ENCODE results near the gene TBCA. TPM values are rescaled to one million over a fixed set of nuclear protein-coding genes. Genes with fewer than 3 reads are reported as not detected.

The TBCA gene
- total RNA-seq (98.8 TPM), polyA plus RNA-seq (188 TPM)

- WGBS, result under 1% methylated on average over 89 of the region's 89 CpGs
- Histone ChIP-seq H3K4me3 (ENCODE audit: low read depth, low read length) (peak within 1 kb of the TSS; percentile 65), H3K36me3 (ENCODE audit: insufficient read depth) (no peaks in the 10 kb centered on the region), H3K4me1 (ENCODE audit: insufficient read depth) (peaks cover 3% of the 10 kb centered on the region), H3K27ac (ENCODE audit: low read depth) (peak within 1 kb of the TSS; percentile 96)
- peak; percentile 75 for DNase-seq (ENCODE audit: extremely low spot score)
Observed at GRCh38 chr5:77775790-77776553, at the start of gene TBCA. TBCA (minus strand) TSS chr5:77776339; CDS start chr5:77776257, 82 bp downstream.

GRCh38 chr5:77824981-77825380, 48.8 kb upstream of the TBCA start:
- no peaks in the 10 kb centered on the region for H3K4me1 ChIP-seq (ENCODE audit: insufficient read depth)
- H3K36me3 ChIP-seq (ENCODE audit: insufficient read depth), result no peaks in the 10 kb centered on the region
- WGBS, result 87% methylated on average over 2 of the region's 2 CpGs
- no peak overlapping the region for H3K4me3 ChIP-seq (ENCODE audit: low read depth, low read length)
- no peak for DNase-seq (ENCODE audit: extremely low spot score)
- no peak overlapping the region for H3K27ac ChIP-seq (ENCODE audit: low read depth)

- H3K4me3 ChIP-seq (ENCODE audit: low read depth, low read length), result no peak overlapping the region
Observed at GRCh38 chr5:77816686-77817085, 40.5 kb upstream of the TBCA start.

GRCh38 chr5:77812926-77813589, 36.9 kb upstream of the TBCA start:
- 86% methylated on average over 3 of the region's 3 CpGs for WGBS
- DNase-seq (ENCODE audit: extremely low spot score), result no peak
- H3K27ac ChIP-seq (ENCODE audit: low read depth), result no peak overlapping the region
- H3K36me3 ChIP-seq (ENCODE audit: insufficient read depth), result no peaks in the 10 kb centered on the region
- H3K4me1 ChIP-seq (ENCODE audit: insufficient read depth), result no peaks in the 10 kb centered on the region
- H3K4me3 ChIP-seq (ENCODE audit: low read depth, low read length), result no peak overlapping the region

More at GRCh38 chr5:77816686-77817085, 40.5 kb upstream of the TBCA start:
- Histone ChIP-seq H3K27ac (ENCODE audit: low read depth) (no peak overlapping the region), H3K36me3 (ENCODE audit: insufficient read depth) (no peaks in the 10 kb centered on the region), H3K4me1 (ENCODE audit: insufficient read depth) (no peaks in the 10 kb centered on the region)
- 22% methylated on average over 2 of the region's 2 CpGs for WGBS
- DNase-seq (ENCODE audit: extremely low spot score), result no peak

GRCh38 chr5:77806213-77806843, 30.2 kb upstream of the TBCA start:
- DNase-seq (ENCODE audit: extremely low spot score), result no peak
- H3K4me3 ChIP-seq (ENCODE audit: low read depth, low read length), result no peak overlapping the region

GRCh38 chr5:77798456-77798855, 22.3 kb upstream of the TBCA start:
- no peak for DNase-seq (ENCODE audit: extremely low spot score)
- Histone ChIP-seq H3K36me3 (ENCODE audit: insufficient read depth) (no peaks in the 10 kb centered on the region), H3K4me1 (ENCODE audit: insufficient read depth) (no peaks in the 10 kb centered on the region), H3K4me3 (ENCODE audit: low read depth, low read length) (no peak overlapping the region), H3K27ac (ENCODE audit: low read depth) (no peak overlapping the region)
- WGBS, result 71% methylated on average over 1 of the region's 1 CpG

More at GRCh38 chr5:77806213-77806843, 30.2 kb upstream of the TBCA start:
- no peaks in the 10 kb centered on the region for H3K4me1 ChIP-seq (ENCODE audit: insufficient read depth)
- no peaks in the 10 kb centered on the region for H3K36me3 ChIP-seq (ENCODE audit: insufficient read depth)
- WGBS, result 90% methylated on average over 1 of the region's 1 CpG
- no peak overlapping the region for H3K27ac ChIP-seq (ENCODE audit: low read depth)

GRCh38 chr5:77797136-77797535, 21.0 kb upstream of the TBCA start:
- DNase-seq (ENCODE audit: extremely low spot score), result no peak
- WGBS, result 92% methylated on average over 1 of the region's 1 CpG
- H3K36me3 ChIP-seq (ENCODE audit: insufficient read depth), result no peaks in the 10 kb centered on the region
- H3K27ac ChIP-seq (ENCODE audit: low read depth), result no peak overlapping the region
- no peak overlapping the region for H3K4me3 ChIP-seq (ENCODE audit: low read depth, low read length)
- H3K4me1 ChIP-seq (ENCODE audit: insufficient read depth), result no peaks in the 10 kb centered on the region

- Histone ChIP-seq H3K4me1 (ENCODE audit: insufficient read depth) (no peaks in the 10 kb centered on the region), H3K36me3 (ENCODE audit: insufficient read depth) (no peaks in the 10 kb centered on the region), H3K27ac (ENCODE audit: low read depth) (no peak overlapping the region), H3K4me3 (ENCODE audit: low read depth, low read length) (no peak overlapping the region)
- no peak for DNase-seq (ENCODE audit: extremely low spot score)
- 82% methylated on average over 3 of the region's 3 CpGs for WGBS
Observed at GRCh38 chr5:77795846-77796245, 19.7 kb upstream of the TBCA start.

GRCh38 chr5:77795268-77795667, 19.1 kb upstream of the TBCA start:
- Histone ChIP-seq H3K4me3 (ENCODE audit: low read depth, low read length) (no peak overlapping the region), H3K4me1 (ENCODE audit: insufficient read depth) (no peaks in the 10 kb centered on the region), H3K36me3 (ENCODE audit: insufficient read depth) (no peaks in the 10 kb centered on the region), H3K27ac (ENCODE audit: low read depth) (no peak overlapping the region)
- WGBS, result 75% methylated on average over 2 of the region's 2 CpGs
- no peak for DNase-seq (ENCODE audit: extremely low spot score)

GRCh38 chr5:77791926-77792325, 15.8 kb upstream of the TBCA start:
- Histone ChIP-seq H3K4me3 (ENCODE audit: low read depth, low read length) (no peak overlapping the region), H3K4me1 (ENCODE audit: insufficient read depth) (no peaks in the 10 kb centered on the region), H3K27ac (ENCODE audit: low read depth) (no peak overlapping the region), H3K36me3 (ENCODE audit: insufficient read depth) (no peaks in the 10 kb centered on the region)
- 94% methylated on average over 2 of the region's 2 CpGs for WGBS
- no peak for DNase-seq (ENCODE audit: extremely low spot score)

- Histone ChIP-seq H3K27ac (ENCODE audit: low read depth) (no peak overlapping the region), H3K36me3 (ENCODE audit: insufficient read depth) (no peaks in the 10 kb centered on the region), H3K4me3 (ENCODE audit: low read depth, low read length) (no peak overlapping the region), H3K4me1 (ENCODE audit: insufficient read depth) (no peaks in the 10 kb centered on the region)
- DNase-seq (ENCODE audit: extremely low spot score), result no peak
- 64% methylated on average over 2 of the region's 2 CpGs for WGBS
Observed at GRCh38 chr5:77791356-77791755, 15.2 kb upstream of the TBCA start.

- 95% methylated on average over 17 of the region's 17 CpGs for WGBS
- H3K4me1 ChIP-seq (ENCODE audit: insufficient read depth), result no peaks in the 10 kb centered on the region
Observed at GRCh38 chr5:77785229-77785628, 9.1 kb upstream of the TBCA start.

GRCh38 chr5:77784735-77785134, 8.6 kb upstream of the TBCA start:
- Histone ChIP-seq H3K4me1 (ENCODE audit: insufficient read depth) (no peaks in the 10 kb centered on the region), H3K27ac (ENCODE audit: low read depth) (no peak overlapping the region), H3K4me3 (ENCODE audit: low read depth, low read length) (no peak overlapping the region), H3K36me3 (ENCODE audit: insufficient read depth) (no peaks in the 10 kb centered on the region)
- DNase-seq (ENCODE audit: extremely low spot score), result no peak
- 95% methylated on average over 21 of the region's 21 CpGs for WGBS

More at GRCh38 chr5:77785229-77785628, 9.1 kb upstream of the TBCA start:
- H3K27ac ChIP-seq (ENCODE audit: low read depth), result no peak overlapping the region
- DNase-seq (ENCODE audit: extremely low spot score), result no peak
- H3K36me3 ChIP-seq (ENCODE audit: insufficient read depth), result no peaks in the 10 kb centered on the region
- no peak overlapping the region for H3K4me3 ChIP-seq (ENCODE audit: low read depth, low read length)

- H3K4me1 ChIP-seq (ENCODE audit: insufficient read depth), result no peaks in the 10 kb centered on the region
- H3K36me3 ChIP-seq (ENCODE audit: insufficient read depth), result no peaks in the 10 kb centered on the region
- 84% methylated on average over 1 of the region's 1 CpG for whole genome bisulfite sequencing
- H3K27ac ChIP-seq (ENCODE audit: low read depth), result no peak overlapping the region
- DNase-seq (ENCODE audit: extremely low spot score), result no peak
- H3K4me3 ChIP-seq (ENCODE audit: low read depth, low read length), result no peak overlapping the region
Observed at GRCh38 chr5:77781076-77781475, 4.9 kb upstream of the TBCA start.

Measured in urinary bladder (tissue), 4 donors.